WERI-Rb-1 (cell line): ENCODE measurements around the gene CHI3L1.

Experiments
- DNase-seq: peaks from one replicate; pipeline ENCODE4 v3.0.0-alpha.2; 2020
- H3K27ac ChIP-seq: fragments of 250-450 bp; sonication (Bioruptor Pico); 2 replicates; pipeline ENCODE4 v1.5.1; 2020; ENCODE audit warnings: mild to moderate bottlenecking, moderate library complexity
- H3K27me3 ChIP-seq: fragments of 250-450 bp; sonication (Bioruptor Pico); 2 replicates; pipeline ENCODE4 v1.5.1; 2021; ENCODE audit warnings: mild to moderate bottlenecking, low read depth, moderate library complexity; ENCODE audit not compliant: insufficient read depth, severe bottlenecking
- H3K36me3 ChIP-seq: fragments of 250-450 bp; sonication (Bioruptor Pico); 2 replicates; pipeline ENCODE4 v1.5.1; 2020; ENCODE audit warnings: mild to moderate bottlenecking, moderate library complexity
- H3K4me3 ChIP-seq: 2 replicates; pipeline ENCODE4 v1.5.1; 2011; ENCODE audit warnings: low read depth, mild to moderate bottlenecking, control low read depth, low read length
- H3K9me3 ChIP-seq: fragments of 250-450 bp; sonication (Bioruptor Pico); 2 replicates; pipeline ENCODE4 v1.5.1; 2021; ENCODE audit warnings: mild to moderate bottlenecking, moderate library complexity; ENCODE audit not compliant: severe bottlenecking
- TF ChIP-seq, protein P1 (sequence below): IDR thresholded peaks from 2 replicates; pipeline ENCODE4 v1.5.1; 2011; ENCODE audit warnings: low read depth, mild to moderate bottlenecking, control low read depth, inconsistent platforms, low read length

CHI3L1 gene

DNA sequence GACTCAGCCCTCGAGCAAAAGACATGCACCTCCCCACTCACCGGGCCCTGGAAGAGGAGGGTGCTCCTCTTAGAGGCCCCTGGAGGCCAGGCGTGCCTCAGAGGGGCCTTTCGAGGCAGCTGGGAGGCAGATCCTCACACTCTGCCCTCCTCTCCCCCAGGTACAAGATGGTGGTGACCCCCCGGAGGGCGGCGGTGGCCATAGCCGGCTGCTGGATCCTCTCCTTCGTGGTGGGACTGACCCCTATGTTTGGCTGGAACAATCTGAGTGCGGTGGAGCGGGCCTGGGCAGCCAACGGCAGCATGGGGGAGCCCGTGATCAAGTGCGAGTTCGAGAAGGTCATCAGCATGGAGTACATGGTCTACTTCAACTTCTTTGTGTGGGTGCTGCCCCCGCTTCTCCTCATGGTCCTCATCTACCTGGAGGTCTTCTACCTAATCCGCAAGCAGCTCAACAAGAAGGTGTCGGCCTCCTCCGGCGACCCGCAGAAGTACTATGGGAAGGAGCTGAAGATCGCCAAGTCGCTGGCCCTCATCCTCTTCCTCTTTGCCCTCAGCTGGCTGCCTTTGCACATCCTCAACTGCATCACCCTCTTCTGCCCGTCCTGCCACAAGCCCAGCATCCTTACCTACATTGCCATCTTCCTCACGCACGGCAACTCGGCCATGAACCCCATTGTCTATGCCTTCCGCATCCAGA, 21.3 kb downstream of the CHI3L1 start:
- Histone ChIP-seq H3K27ac (no peak overlapping the region), H3K4me3 (no peak overlapping the region), H3K9me3 (no peaks in the 10 kb centered on the region), H3K36me3 (peaks cover 25% of the 10 kb centered on the region), H3K27me3 (no peaks in the 10 kb centered on the region)
- no peak for DNase-seq
- TF ChIP-seq, protein P1, sequence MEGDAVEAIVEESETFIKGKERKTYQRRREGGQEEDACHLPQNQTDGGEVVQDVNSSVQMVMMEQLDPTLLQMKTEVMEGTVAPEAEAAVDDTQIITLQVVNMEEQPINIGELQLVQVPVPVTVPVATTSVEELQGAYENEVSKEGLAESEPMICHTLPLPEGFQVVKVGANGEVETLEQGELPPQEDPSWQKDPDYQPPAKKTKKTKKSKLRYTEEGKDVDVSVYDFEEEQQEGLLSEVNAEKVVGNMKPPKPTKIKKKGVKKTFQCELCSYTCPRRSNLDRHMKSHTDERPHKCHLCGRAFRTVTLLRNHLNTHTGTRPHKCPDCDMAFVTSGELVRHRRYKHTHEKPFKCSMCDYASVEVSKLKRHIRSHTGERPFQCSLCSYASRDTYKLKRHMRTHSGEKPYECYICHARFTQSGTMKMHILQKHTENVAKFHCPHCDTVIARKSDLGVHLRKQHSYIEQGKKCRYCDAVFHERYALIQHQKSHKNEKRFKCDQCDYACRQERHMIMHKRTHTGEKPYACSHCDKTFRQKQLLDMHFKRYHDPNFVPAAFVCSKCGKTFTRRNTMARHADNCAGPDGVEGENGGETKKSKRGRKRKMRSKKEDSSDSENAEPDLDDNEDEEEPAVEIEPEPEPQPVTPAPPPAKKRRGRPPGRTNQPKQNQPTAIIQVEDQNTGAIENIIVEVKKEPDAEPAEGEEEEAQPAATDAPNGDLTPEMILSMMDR, result no peak

DNA sequence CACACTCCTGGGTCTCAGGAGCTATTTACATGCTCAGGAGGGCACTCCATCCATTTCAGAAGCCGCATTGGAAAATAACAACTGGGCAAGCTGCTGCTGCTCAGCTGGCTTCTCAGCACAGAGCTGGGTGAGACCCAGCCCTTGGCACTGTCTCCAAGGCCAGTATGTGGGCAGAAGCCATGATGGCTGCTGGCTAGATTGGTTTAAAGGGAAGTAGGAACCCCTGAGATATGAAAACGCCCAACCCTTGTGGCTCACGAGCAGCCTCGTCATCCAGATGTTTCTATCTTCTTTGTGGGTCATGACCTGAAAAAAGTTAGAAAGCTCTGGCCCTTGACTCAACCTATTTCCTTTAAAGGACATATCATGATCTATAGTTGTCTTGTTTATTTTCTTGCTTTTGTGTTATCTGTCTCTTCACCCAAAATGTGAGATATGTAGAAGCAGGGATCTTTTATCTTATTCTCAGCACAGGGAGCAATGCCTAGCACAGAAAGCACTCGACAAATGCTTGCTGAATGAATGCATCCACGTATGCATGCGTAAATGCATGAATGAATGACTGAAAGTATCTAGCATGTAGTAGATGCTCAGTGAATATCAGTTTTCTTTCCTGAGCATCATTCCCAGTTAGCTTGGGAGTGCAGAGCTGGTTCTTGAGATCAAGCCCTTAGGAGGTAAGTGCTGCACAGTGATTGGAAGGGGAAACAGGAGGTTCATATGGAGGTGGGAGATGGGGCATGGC, 22.4 kb downstream of the CHI3L1 start:
- no peak overlapping the region for H3K4me3 ChIP-seq

DNA sequence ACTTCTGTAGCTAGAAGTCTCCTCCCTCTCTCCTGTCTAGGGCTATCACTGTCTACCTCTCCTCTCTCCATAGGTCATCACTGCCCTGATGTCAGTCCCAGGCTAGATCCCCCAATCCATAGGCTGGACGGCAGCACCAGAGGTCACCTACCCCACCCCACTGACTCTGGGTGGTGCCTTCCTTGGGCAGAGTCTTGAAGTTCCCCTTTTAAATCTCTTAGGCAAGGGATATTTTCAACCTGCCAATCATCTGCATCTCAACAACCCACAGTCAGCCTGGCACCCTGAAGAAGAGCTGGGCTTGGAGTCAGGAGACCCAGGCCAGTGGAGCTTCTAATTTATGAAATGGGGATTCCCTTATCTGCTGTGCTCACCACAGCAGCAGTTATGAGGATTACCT, 24.1 kb downstream of the CHI3L1 start:
- TF ChIP-seq, protein P1, result no peak
- H3K36me3 ChIP-seq, result peaks cover 20% of the 10 kb centered on the region
- no peaks in the 10 kb centered on the region for H3K27me3 ChIP-seq
- no peaks in the 10 kb centered on the region for H3K9me3 ChIP-seq
- peak overlapping the region; percentile 46 for H3K27ac ChIP-seq
- H3K4me3 ChIP-seq, result no peak overlapping the region
- DNase-seq, result peak; percentile 83

More for the DNA sequence above, 22.4 kb downstream of the CHI3L1 start:
- no peak for DNase-seq
- Histone ChIP-seq H3K9me3 (no peaks in the 10 kb centered on the region), H3K27me3 (no peaks in the 10 kb centered on the region), H3K36me3 (peaks cover 25% of the 10 kb centered on the region), H3K27ac (no peak overlapping the region)
- TF ChIP-seq, protein P1, result no peak

DNA sequence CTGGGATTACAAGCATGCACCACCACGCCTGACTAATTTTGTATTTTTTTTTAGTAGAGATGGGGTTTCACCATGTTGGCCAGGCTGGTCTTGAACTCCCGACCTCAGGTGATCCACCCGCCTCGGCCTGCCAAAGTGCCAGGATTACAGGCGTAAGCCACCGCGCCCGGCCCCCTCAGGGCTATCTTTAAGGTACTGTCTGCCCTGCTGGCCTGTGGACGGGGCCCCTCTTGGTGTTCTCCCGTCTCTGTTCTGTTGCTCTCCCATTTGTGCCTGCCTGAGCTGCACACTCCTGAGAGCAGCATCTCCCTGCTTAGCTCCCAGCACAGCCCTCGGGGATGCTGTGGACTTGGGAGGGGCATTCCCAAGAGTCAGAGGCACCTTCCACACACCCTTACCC, 24.8 kb downstream of the CHI3L1 start:
- peak overlapping the region; percentile 46 for H3K27ac ChIP-seq
- DNase-seq, result no peak
- H3K4me3 ChIP-seq, result no peak overlapping the region
- H3K9me3 ChIP-seq, result no peaks in the 10 kb centered on the region
- no peaks in the 10 kb centered on the region for H3K27me3 ChIP-seq
- TF ChIP-seq, protein P1, result no peak
- H3K36me3 ChIP-seq, result peaks cover 23% of the 10 kb centered on the region

DNA sequence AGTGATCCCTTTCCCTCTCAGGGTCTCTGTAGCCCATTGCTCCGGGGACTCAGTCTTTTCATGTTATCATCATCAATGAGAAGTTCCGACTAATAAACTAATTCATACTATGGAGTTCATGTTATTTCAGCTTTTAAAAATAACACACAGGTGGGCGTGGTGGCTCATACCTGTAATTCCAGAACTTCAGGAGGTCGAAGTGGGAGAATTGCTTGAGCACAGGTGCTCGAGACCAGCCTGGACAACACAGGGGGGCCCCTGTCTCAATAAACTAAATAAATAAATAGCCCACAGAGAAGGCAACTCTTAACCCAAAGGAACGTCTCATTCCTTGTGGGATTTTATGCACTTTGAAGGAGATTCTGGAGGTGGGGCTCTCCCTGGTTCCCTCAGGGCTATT, 25.3 kb downstream of the CHI3L1 start:
- no peak overlapping the region for H3K27ac ChIP-seq
- no peak for DNase-seq
- H3K9me3 ChIP-seq, result no peaks in the 10 kb centered on the region
- TF ChIP-seq, protein P1, result no peak
- H3K36me3 ChIP-seq, result peaks cover 20% of the 10 kb centered on the region
- no peak overlapping the region for H3K4me3 ChIP-seq
- H3K27me3 ChIP-seq, result no peaks in the 10 kb centered on the region
